GM12801 (cell line): Measurements from ENCODE around the gene MME.

Experiments
- CTCF ChIP-seq: IDR thresholded peaks from one replicate; pipeline ENCODE4 v1.5.1; 2011; ENCODE audit warnings: control low read depth; ENCODE audit not compliant: insufficient read length; ENCODE audit errors: extremely low read depth

The MME gene

GRCh38 chr3:155070316-155070715 is 9.8 kb upstream of the MME start:
- no peak for TF ChIP-seq CTCF

- no peak for TF ChIP-seq CTCF
Observed at GRCh38 chr3:155070932-155071387, 9.2 kb upstream of the MME start.

- TF ChIP-seq CTCF = no peak
Observed at GRCh38 chr3:155075200-155075599, 4.9 kb upstream of the MME start.

- TF ChIP-seq CTCF = no peak
Observed at GRCh38 chr3:155076888-155077287, 3.2 kb upstream of the MME start.

GRCh38 chr3:155078711-155079467 is 1.2 kb upstream of the MME start:
- no peak for TF ChIP-seq CTCF

- no peak for TF ChIP-seq CTCF
Observed at GRCh38 chr3:155079468-155079745, 712 bp upstream of the MME start.

GRCh38 chr3:155080692-155081091 is 573 bp downstream of the MME start:
- TF ChIP-seq CTCF = no peak
